ENCODE measurements around the gene CCSER1. TPM values are rescaled to one million over a fixed set of nuclear protein-coding genes. Genes with fewer than 3 reads are reported as not detected.

Gene CCSER1
- polyA plus RNA-seq, 3 donors = 0.09 to 0.75 (median 0.13) TPM

- Mint-ChIP-seq H3K36me3 (no peaks in the 10 kb centered on the region), H3K9me3 (peaks cover 0 to 8% (median 2%) of the 10 kb centered on the region in 7 donors), H3K27me3 (ENCODE audit: low read depth in 3 of 3) (no peaks in the 10 kb centered on the region), H3K4me3 (no peak overlapping the region), H3K4me1 (no peaks in the 10 kb centered on the region), H3K27ac (no peak overlapping the region)
- Histone ChIP-seq H2AFZ (ENCODE audit: insufficient read depth, low read depth, low read length, poor library complexity, severe bottlenecking) (no peak overlapping the region), H3K27me3 (ENCODE audit: control insufficient read depth in 2 of 2, insufficient read depth in 2 of 2, low read length in 2 of 2) (no peaks in the 10 kb centered on the region), H3K4me2 (replicated peaks; ENCODE audit: extremely low read depth, low read length, poor library complexity, severe bottlenecking) (no peak overlapping the region), H3K27ac (ENCODE audit: low read depth in 1 of 2, low read length in 2 of 2) (no peak overlapping the region), H4K20me1 (ENCODE audit: insufficient read depth, low read length) (no peaks in the 10 kb centered on the region), H3K4me3 (replicated peaks in 1 of 3; ENCODE audit: low read depth in 2 of 3, low read length in 3 of 3) (no peak overlapping the region), H3K36me3 (replicated peaks in 1 of 2; ENCODE audit: control insufficient read depth in 1 of 2, insufficient read depth in 2 of 2, low read length in 2 of 2) (no peaks in the 10 kb centered on the region), H3K79me2 (ENCODE audit: insufficient read depth, low read length) (no peaks in the 10 kb centered on the region), H3K9ac (ENCODE audit: insufficient read depth, low read length, poor library complexity, severe bottlenecking) (no peak overlapping the region), H3K4me1 (ENCODE audit: control insufficient read depth in 1 of 2, insufficient read depth in 2 of 2, low read length in 2 of 2) (no peaks in the 10 kb centered on the region), H3K9me3 (replicated peaks in 1 of 2; ENCODE audit: control insufficient read depth in 1 of 2, insufficient read depth in 1 of 2, low read length in 2 of 2) (no peaks in the 10 kb centered on the region)
- no peak for TF ChIP-seq CTCF (IDR thresholded peaks at IDR 0.05)
- intact Hi-C loops (cut with micrococcal nuclease) = no loop called here
- DNase-seq = no peak
These were observed 600.7 kb downstream of the CCSER1 start for GRCh38 chr4:90727938-90728337.

GRCh38 chr4:90730752-90731151 is 603.6 kb downstream of the CCSER1 start:
- Histone ChIP-seq H3K9ac (ENCODE audit: insufficient read depth, low read length, poor library complexity, severe bottlenecking) (no peak overlapping the region), H3K4me3 (replicated peaks in 1 of 3; ENCODE audit: low read depth in 2 of 3, low read length in 3 of 3) (no peak overlapping the region), H3K27me3 (ENCODE audit: control insufficient read depth in 2 of 2, insufficient read depth in 2 of 2, low read length in 2 of 2) (no peaks in the 10 kb centered on the region), H3K36me3 (replicated peaks in 1 of 2; ENCODE audit: control insufficient read depth in 1 of 2, insufficient read depth in 2 of 2, low read length in 2 of 2) (no peaks in the 10 kb centered on the region), H3K79me2 (ENCODE audit: insufficient read depth, low read length) (no peaks in the 10 kb centered on the region), H4K20me1 (ENCODE audit: insufficient read depth, low read length) (no peaks in the 10 kb centered on the region), H3K4me1 (ENCODE audit: control insufficient read depth in 1 of 2, insufficient read depth in 2 of 2, low read length in 2 of 2) (no peaks in the 10 kb centered on the region), H2AFZ (ENCODE audit: insufficient read depth, low read depth, low read length, poor library complexity, severe bottlenecking) (no peak overlapping the region), H3K4me2 (replicated peaks; ENCODE audit: extremely low read depth, low read length, poor library complexity, severe bottlenecking) (no peak overlapping the region), H3K27ac (ENCODE audit: low read depth in 1 of 2, low read length in 2 of 2) (no peak overlapping the region), H3K9me3 (replicated peaks in 1 of 2; ENCODE audit: control insufficient read depth in 1 of 2, insufficient read depth in 1 of 2, low read length in 2 of 2) (no peaks in the 10 kb centered on the region)
- H3K27ac Mint-ChIP-seq = no peak overlapping the region
- WGBS (ENCODE audit: insufficient coverage) = 100% methylated on average over 1 of the region's 1 CpG
- intact Hi-C loops (cut with micrococcal nuclease) = no loop called here
- no peaks in the 10 kb centered on the region for H3K36me3 Mint-ChIP-seq
- peaks cover 0 to 10% (median 2%) of the 10 kb centered on the region in 7 donors for H3K9me3 Mint-ChIP-seq
- DNase-seq = no peak
- TF ChIP-seq CTCF (IDR thresholded peaks at IDR 0.05) = no peak
- H3K27me3 Mint-ChIP-seq (ENCODE audit: low read depth in 3 of 3) = no peaks in the 10 kb centered on the region
- no peaks in the 10 kb centered on the region for H3K4me1 Mint-ChIP-seq
- no peak overlapping the region for H3K4me3 Mint-ChIP-seq

Measured in CD14-positive monocyte (primary cell).